Stimulated activated CD4-positive, alpha-beta T cell treated with anti-CD3 and anti-CD28 coated beads, Interleukin-15, amount 100 ng/mL, for 1 hour (primary cell): ENCODE data around the gene COG3.

Source experiments
- DNase-seq, 2 donors: peaks; one replicate each; pipeline ENCODE4 v3.0.0-alpha.2; 2020; ENCODE audit warnings: low read depth in 1 of 2, low spot score in 1 of 2

COG3 gene

DNA sequence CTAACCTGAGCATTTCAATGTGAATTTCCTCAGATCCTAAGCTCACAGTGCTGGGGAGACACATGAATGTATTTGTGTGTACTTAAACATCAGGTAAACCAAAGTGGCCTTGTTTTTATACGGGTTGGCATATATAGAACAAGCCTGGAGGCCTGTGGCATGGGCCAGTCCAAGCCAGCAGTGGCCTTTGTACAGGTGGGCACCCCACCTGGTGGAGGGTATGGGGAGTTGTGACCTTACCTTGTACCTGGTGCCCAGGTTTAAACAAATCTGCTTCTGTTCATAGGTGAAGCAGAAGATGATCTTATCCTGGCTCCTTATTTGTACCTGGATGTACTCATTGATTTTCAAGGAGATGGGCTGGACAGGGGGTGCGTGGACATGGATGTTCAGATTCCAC, 79.8 kb downstream of the COG3 start:
- DNase-seq = no peak

DNA sequence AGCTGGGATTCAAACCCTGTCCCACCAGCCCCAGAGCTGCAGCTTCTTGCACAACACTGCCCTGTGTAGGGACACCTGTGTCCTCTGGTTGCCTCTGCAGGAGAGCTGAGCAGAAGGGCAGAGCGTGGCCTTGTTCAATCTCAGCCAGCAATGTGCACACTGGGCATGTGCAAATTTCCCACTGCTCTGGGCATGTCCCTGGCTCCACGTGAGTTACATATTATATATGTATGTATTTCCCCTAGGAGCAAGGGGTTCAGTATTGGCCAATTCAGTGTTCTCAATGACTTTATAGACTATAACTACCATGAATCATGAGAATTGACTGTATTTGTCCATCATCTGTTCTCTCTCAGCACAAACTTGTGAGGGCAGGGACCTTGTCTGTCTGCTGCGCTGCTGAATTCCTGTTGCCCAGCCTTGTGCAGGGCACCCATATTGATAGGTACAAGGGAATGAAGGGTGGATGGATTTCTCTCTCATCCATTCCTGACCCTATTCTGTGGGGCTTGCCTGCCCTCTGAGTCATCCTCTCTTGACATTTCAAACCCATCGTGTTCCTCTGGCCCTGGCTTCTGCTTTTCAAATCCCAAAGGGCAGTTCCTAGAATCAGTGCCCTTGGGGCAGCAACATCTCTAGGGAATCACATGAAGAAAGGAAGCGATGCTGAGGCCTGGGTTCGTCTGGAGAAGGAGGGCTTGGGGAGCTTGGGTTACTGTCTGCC, 81.1 kb downstream of the COG3 start:
- no peak for DNase-seq

DNA sequence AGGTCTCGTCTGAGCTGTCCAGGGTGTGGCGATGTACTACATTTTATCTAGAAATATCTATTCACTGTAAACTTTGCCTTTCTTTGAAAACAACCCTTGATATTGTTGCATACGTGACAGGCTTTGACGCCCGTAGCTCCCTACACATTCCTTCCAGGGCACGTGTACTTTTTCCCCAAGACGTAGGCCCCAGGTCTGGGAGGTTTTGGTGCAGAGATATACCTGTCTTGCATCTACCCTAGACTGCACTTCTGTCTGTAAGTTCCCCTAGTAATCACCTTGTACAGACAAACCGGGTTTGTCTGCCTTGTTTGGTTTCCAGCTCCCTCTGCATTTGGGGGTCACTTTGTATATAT, 81.6 kb downstream of the COG3 start:
- DNase-seq = no peak

DNA sequence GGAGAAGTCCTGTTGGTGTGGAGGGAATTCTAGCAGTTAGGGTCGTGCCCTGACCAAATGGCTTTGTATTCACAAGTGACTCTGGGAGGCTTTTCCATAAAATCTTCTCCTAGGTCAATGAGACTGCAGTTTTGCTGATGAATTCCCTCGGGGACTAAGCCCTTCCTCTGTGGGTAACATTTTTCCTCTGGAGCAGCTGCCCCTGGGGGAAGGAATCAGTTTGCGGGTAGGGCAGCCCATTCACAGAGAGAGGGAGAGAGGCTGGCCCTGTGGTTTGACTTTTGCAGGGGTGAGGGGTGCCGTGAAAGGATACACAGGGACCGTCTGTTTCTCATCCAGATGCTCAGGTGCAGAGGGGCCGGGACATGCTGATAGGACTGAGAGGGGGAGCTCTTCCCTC, 83.5 kb downstream of the COG3 start:
- no peak for DNase-seq

- no peak for DNase-seq
These were observed 89.9 kb downstream of the COG3 start for GRCh38 chr13:45554604-45555109.

DNA sequence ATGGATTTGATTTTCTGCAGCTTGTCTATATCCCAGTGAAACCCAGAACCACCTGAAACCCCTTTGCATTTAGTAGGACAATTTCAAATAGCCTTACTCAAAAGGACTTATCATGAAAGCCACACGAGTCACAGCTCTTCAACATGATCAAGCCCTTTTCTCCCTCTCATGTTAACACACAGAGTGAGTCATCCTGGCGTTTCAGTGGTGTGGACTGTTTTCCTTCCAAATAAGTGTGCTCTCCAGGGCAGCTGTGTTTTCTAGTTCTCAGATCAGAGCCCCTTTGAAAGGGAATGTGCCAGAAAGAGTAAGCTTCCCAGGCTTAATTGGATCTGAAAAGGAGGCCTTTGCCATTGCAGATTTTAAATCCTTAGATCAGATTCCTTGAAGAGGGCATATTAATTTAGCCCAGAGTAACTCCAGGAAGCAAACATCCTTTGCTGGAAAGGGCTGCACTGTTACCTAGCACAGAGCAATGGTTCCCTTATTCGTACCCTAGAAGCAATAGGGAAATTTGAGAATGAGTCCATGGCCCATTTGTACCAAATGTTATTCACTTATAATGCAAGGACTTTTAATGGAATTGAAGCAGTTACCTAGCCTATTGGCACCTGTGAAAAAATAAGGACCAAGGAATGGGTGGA, 99.5 kb downstream of the COG3 start:
- no peak for DNase-seq

GRCh38 chr13:45565331-45565730, 100.6 kb downstream of the COG3 start:
- no peak for DNase-seq

DNA sequence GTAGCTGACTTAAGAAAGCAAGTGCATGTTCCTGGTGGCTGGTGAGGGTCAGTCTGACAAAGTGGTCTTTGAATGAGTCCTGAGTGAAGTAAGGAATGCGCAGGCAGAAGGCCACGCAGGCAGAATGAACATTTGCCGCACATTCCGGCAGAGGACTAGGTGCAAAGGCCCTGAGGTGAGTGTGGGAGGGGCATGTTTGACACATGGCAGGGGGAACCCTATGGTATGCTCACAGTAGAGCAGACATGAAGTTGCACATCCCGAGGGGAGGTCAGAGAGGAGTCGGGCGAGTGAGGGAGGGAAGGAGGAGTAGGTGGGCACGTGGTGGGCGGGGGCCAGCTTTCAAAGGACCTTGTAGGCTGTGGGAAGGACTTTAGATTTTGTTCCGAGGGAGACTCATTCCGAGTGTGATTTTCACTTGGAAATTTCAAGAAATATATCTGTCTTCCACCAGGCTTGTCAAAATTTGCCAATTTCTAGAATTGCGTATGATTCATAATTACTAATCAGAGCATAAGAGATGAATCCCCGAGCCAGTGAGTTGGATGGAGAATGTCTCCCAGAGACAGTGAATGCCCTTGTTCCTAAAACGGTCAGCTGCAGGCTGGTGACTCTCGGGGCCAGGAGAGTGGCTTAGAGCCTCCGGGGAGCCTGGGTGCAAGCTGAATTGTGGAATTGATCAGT, 110.5 kb downstream of the COG3 start:
- DNase-seq = no peak

DNA sequence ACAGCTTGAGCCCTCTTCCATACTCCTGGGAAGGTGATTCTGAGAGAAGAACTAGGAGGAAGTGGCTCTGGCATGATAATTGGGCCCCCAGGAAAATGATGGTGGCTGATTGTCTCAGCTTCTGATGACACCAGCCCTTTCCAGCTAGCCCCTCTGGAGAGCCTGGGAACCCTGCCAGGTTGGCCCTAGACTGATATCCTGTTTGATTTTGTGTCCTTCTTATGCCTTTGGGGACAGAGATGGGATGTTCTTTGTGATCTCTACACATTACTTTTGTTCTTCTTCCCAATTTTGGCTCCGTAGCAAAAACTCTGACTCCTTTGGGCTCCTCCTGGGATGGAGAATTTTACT, 111.1 kb downstream of the COG3 start:
- DNase-seq = no peak

DNA sequence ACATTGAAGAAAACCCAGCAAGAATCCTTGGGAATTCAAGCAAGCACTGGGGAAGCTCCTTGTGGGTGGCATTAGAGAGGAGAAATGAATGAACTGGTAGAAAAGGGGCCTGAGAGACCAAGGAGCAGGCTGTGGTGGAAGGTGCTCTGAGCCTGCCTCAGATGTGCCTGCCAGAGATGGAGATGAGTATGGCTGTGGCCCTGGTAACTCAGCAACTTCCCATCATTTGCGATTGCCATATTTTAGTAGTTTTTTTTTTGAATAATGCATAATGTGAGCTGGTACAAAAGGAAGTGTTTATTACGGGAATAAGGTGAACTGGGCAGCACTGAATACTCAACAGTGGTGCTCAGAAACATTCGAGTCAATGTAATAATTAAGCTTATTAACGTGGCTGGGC, 111.7 kb downstream of the COG3 start:
- DNase-seq = no peak

DNA sequence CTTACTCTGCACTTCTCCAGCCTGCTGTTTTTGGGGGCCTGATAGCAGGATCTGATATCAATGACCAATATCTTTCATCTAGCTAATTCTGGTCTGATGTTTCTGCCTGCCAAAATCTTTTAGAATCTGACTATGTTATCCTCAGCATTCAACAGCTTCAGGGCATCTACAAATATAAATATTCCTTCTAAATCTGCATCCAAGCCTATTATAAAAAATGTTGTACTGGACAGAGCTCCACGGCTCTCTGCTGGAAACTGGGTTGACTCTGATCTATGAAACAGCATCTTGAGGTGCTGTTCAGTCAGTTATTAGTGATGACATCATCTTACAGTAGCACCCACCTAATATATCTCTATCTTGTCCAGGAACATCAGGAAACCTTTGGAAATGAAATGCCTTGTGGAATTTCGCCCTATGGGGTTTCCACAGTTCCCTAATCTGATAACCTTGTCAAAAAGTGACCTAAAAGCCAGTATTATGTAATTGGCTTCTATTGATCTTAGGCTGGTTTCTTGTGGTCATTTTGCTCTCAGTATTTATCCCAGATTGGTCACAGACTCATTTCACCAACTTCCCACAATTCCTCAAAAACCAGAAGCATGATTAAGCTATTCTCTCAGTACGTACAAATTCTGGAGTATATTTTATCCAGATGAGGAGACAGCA, 117.8 kb downstream of the COG3 start:
- no peak for DNase-seq

GRCh38 chr13:45584816-45585215, 120.1 kb downstream of the COG3 start:
- no peak for DNase-seq
